ENCODE measurements around the gene ARL2BP. TPM values are rescaled to one million over a fixed set of nuclear protein-coding genes. Genes with fewer than 3 reads are reported as not detected.

ARL2BP gene
- polyA plus RNA-seq, 1 donor (not counting 4 experiments of a cell fraction or from before 2014, with no cell fraction given), result 98.0 TPM

DNA sequence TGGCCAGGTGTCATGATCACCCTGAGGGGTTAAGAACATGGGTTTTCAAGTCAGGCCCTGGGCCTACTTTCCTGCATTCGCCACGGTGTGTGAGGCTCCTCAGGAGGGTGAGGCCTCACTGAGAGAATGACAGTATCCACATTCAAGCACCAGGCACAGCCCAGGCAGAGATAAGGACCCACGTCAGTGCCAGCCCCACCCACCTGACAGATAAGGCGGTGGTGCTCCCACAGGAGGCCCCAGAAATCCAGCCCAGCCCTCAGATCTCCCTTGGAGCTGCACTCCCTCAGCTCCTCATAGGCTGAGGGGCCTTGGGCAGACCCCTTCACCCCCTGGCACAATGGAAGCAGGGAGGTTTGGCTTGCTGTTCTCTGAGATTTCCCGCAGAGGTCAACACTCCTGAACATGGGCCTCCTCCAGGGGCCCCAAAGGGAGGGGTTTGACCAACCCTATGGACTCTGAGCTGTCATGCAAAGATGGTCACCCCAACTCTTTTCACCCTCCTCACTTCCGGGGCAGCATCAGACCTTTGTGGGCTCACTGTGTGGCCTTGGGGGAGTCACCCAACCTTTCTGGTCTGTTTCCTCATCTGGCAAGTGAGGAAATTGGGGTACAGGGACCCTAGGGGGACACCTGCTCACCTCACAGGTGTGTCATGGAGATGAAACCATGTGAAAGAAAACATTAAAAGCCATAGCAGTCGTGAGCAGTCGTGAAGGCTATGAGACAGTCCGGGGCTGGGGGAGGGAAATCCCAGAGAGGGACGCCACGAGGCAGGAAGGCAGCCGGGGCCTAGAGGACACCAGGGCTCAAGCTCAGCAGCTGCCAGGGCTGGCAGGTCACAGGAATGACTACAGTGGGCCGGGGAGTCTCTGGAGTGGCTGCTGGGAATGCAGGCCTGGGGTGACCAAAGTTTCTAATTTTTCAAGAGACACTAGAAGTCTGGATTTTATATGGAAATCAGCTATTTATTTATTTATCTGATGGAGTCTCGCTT is 24.0 kb downstream of the ARL2BP start:
- dilution Hi-C loops (cut with MboI; ENCODE audit: extremely low pct_ligation_motif_present, low sequenced_read_pairs), result no loop called here
- Histone ChIP-seq H4K20me1 (ENCODE audit: control insufficient read depth, extremely low read depth, insufficient read depth, low read length) (no peaks in the 10 kb centered on the region), H3K36me3 (ENCODE audit: control insufficient read depth in 2 of 2, extremely low read depth in 1 of 2, insufficient read depth in 2 of 2, low read length in 2 of 2) (no peaks in the 10 kb centered on the region), H3K4me2 (ENCODE audit: control insufficient read depth, extremely low read depth, insufficient read depth, low read depth, low read length) (no peak overlapping the region), H3K4me1 (ENCODE audit: control insufficient read depth, extremely low read depth, insufficient read depth, low read length) (peaks cover 37% of the 10 kb centered on the region), H3K27me3 (ENCODE audit: control insufficient read depth, extremely low read depth, insufficient read depth, low read length) (no peaks in the 10 kb centered on the region), H3K9me3 (ENCODE audit: control insufficient read depth, low read depth, low read length) (no peaks in the 10 kb centered on the region), H3K27ac (ENCODE audit: control insufficient read depth, insufficient read depth, low read length) (no peak overlapping the region), H3K4me3 (ENCODE audit: control insufficient read depth in 2 of 3, extremely low read depth in 1 of 3, insufficient read depth in 2 of 3, low read depth in 1 of 3, low read length in 3 of 3) (no peak overlapping the region), H2AFZ (ENCODE audit: control insufficient read depth, low read length) (no peak overlapping the region), H3K9ac (ENCODE audit: control insufficient read depth, extremely low read depth, insufficient read depth, low read length) (no peak overlapping the region), H3K79me2 (ENCODE audit: control insufficient read depth, insufficient read depth, low read length) (no peaks in the 10 kb centered on the region), H3K9me1 (ENCODE audit: control insufficient read depth, extremely low read depth, insufficient read depth, low read length) (peaks cover 2% of the 10 kb centered on the region)
- no peak for FAIRE-seq
- TF ChIP-seq, protein P1, sequence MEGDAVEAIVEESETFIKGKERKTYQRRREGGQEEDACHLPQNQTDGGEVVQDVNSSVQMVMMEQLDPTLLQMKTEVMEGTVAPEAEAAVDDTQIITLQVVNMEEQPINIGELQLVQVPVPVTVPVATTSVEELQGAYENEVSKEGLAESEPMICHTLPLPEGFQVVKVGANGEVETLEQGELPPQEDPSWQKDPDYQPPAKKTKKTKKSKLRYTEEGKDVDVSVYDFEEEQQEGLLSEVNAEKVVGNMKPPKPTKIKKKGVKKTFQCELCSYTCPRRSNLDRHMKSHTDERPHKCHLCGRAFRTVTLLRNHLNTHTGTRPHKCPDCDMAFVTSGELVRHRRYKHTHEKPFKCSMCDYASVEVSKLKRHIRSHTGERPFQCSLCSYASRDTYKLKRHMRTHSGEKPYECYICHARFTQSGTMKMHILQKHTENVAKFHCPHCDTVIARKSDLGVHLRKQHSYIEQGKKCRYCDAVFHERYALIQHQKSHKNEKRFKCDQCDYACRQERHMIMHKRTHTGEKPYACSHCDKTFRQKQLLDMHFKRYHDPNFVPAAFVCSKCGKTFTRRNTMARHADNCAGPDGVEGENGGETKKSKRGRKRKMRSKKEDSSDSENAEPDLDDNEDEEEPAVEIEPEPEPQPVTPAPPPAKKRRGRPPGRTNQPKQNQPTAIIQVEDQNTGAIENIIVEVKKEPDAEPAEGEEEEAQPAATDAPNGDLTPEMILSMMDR (optimal IDR thresholded peaks at IDR 0.05 in 1 of 3, IDR thresholded peaks at IDR 0.05 in 1 of 3, conservative IDR thresholded peaks at IDR 0.05 in 1 of 3; ENCODE audit: extremely low read depth in 1 of 3, insufficient read depth in 2 of 3, low read length in 3 of 3), result no peak
- TF ChIP-seq EZH2 (IDR thresholded peaks at IDR 0.05; ENCODE audit: low read length), result no peak
- DNase-seq (ENCODE audit: low read depth, low spot score), result no peak

DNA sequence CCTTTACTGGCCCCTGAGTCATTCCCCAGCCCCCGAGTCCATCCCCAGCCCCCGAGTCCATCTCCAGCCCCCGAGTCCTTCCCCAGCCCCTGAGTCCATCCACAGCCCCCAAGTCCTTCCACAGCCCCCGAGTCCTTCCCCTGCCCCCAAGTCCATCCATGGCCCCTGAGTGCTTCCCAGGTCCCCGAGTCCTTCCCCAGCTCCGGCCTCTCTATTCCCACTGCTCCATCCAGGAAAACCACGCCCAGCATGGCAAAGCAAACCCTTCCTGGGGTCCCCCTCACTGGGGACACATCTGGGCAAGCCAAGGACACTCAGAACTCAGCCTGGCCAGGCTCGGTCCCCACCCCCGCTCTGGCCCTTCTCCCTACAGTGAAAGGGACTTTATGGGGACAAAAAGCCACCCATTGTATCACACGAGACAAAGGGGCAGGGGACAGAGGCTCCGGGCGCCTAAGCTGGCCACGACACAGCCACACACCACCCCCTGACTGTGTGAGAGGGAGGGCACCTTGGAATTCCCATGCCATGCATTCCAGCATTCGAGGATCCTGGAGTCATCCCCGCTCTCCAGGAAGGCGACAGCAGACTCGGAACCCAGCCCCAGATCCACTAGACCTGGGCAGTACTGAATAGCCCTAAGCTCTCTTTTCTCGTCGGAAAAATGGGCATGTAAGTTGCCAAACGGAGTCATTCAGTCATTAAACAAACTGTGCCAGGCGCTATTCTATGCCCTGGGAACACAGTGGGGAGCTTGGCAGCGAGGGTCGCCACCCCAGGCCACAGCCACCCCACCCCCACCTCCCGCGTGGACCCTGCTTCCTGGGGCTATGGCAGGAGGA is 25.4 kb downstream of the ARL2BP start:
- no peaks in the 10 kb centered on the region for H3K27me3 ChIP-seq (ENCODE audit: control insufficient read depth, extremely low read depth, insufficient read depth, low read length)
- no peak overlapping the region for H3K27ac ChIP-seq (ENCODE audit: control insufficient read depth, insufficient read depth, low read length)
- no peaks in the 10 kb centered on the region for H3K36me3 ChIP-seq (ENCODE audit: control insufficient read depth in 2 of 2, extremely low read depth in 1 of 2, insufficient read depth in 2 of 2, low read length in 2 of 2)
- no peak overlapping the region for H3K9ac ChIP-seq (ENCODE audit: control insufficient read depth, extremely low read depth, insufficient read depth, low read length)
- no peak for TF ChIP-seq EZH2 (IDR thresholded peaks at IDR 0.05; ENCODE audit: low read length)
- TF ChIP-seq, protein P1 (optimal IDR thresholded peaks at IDR 0.05 in 1 of 3, IDR thresholded peaks at IDR 0.05 in 1 of 3, conservative IDR thresholded peaks at IDR 0.05 in 1 of 3; ENCODE audit: extremely low read depth in 1 of 3, insufficient read depth in 2 of 3, low read length in 3 of 3), result no peak
- H3K9me1 ChIP-seq (ENCODE audit: control insufficient read depth, extremely low read depth, insufficient read depth, low read length), result no peaks in the 10 kb centered on the region
- dilution Hi-C loops (cut with MboI; ENCODE audit: extremely low pct_ligation_motif_present, low sequenced_read_pairs), result no loop called here
- H3K79me2 ChIP-seq (ENCODE audit: control insufficient read depth, insufficient read depth, low read length), result no peaks in the 10 kb centered on the region
- H3K9me3 ChIP-seq (ENCODE audit: control insufficient read depth, low read depth, low read length), result no peaks in the 10 kb centered on the region
- H3K4me3 ChIP-seq (ENCODE audit: control insufficient read depth in 2 of 3, extremely low read depth in 1 of 3, insufficient read depth in 2 of 3, low read depth in 1 of 3, low read length in 3 of 3), result no peak overlapping the region
- no peak for DNase-seq (ENCODE audit: low read depth, low spot score)
- no peaks in the 10 kb centered on the region for H4K20me1 ChIP-seq (ENCODE audit: control insufficient read depth, extremely low read depth, insufficient read depth, low read length)
- no peak overlapping the region for H2AFZ ChIP-seq (ENCODE audit: control insufficient read depth, low read length)
- no peak for FAIRE-seq
- H3K4me1 ChIP-seq (ENCODE audit: control insufficient read depth, extremely low read depth, insufficient read depth, low read length), result peaks cover 24% of the 10 kb centered on the region
- H3K4me2 ChIP-seq (ENCODE audit: control insufficient read depth, extremely low read depth, insufficient read depth, low read depth, low read length), result no peak overlapping the region

Data from keratinocyte (primary cell).